ENCODE data around the gene CST7. TPM values are rescaled to one million over a fixed set of nuclear protein-coding genes. Genes with fewer than 3 reads are reported as not detected.

The CST7 gene
- total and polyA plus RNA-seq, 2 of the 13 experiments (the other 11 are each of a cell fraction or from before 2014, with no cell fraction given): not detected

DNA sequence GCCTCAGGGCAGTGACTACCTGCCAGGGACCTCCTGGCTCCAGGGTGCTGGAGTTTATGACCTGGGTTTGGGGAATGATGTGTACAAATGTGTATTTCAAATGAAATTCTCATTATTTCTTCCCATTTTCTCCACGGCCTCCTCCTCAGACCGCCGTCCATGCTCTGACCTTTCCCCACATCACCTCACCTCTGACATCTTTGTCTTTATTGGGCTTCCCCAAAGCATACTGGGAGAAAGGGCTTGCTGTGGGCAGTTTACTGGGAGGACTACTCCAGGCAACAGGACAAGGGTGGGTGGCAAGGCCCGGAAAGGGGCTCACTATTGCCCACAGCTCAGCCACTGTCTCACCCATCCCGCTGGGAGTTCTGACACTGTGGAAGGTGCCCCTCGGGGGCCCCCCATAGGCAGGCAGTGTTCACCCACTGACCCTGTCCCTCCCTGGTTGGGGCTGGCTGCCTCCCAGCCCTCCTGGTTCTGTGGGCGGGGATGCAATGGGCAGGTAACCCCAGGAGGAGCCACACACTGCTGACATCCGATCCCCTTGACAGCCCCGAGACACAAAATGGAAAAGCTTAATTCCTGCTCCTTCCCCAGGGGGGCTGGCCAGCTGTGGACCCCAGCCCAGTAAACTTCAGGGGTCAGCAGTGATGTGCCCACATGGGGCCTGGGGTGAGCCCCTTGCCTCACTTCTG is 39.8 kb upstream of the CST7 start:
- no peak for FAIRE-seq
- peaks cover 12% of the 10 kb centered on the region for H3K9me3 ChIP-seq (ENCODE audit: low read length)
- peaks cover 7 to 27% of the 10 kb centered on the region in 2 experiments; a peak in 4 of 5 replicates for H3K27me3 ChIP-seq (ENCODE audit: control insufficient read depth in 1 of 2, insufficient read depth in 2 of 2, low read length in 2 of 2)
- H3K79me2 ChIP-seq (ENCODE audit: insufficient read depth, low read length): no peaks in the 10 kb centered on the region
- ATAC-seq: no peak
- H3K4me1 ChIP-seq (ENCODE audit: insufficient read depth, low read length): no peaks in the 10 kb centered on the region
- H4K20me1 ChIP-seq (ENCODE audit: insufficient read depth, low read length): no peaks in the 10 kb centered on the region
- no peak for DNase-seq (ENCODE audit: low spot score)
- no peak overlapping the region for H3K9ac ChIP-seq (ENCODE audit: insufficient read depth, low read depth, low read length)
- WGBS (ENCODE audit: low lambda C conversion rate): 28% methylated on average over 9 of the region's 9 CpGs
- H3K36me3 ChIP-seq (replicated peaks in 1 of 2; ENCODE audit: control insufficient read depth in 1 of 2, insufficient read depth in 2 of 2, low read length in 2 of 2): no peaks in the 10 kb centered on the region
- H2AFZ ChIP-seq (ENCODE audit: low read length): no peak overlapping the region
- in situ Hi-C loops (cut with HindIII; ENCODE audit: extremely low pct_ligation_motif_present, low pct_unique_long_range_greater_than_20kb): loop anchor here (25.0 kb wide), 2 partner anchors 622 to 972 kb away; no protein-coding TSS in a partner anchor
- ChIA-PET POLR2A (no interaction called here), CTCF (ENCODE audit: low intra/inter-chr PET ratio, low total read pairs) (no interaction called here)
- BruUV-seq (replicated peaks): no TSS peak
- TF ChIP-seq MXI1 (IDR thresholded peaks at IDR 0.05; ENCODE audit: borderline replicate concordance, low read depth, low read length): 0 out of 3 replicates have a peak, but pooled peaks have one; percentile 19
- no peak for TF ChIP-seq ZNF280B (CRISPR knock-in tag; IDR thresholded peaks at IDR 0.05; ENCODE audit: borderline replicate concordance)
- H3K27ac ChIP-seq (ENCODE audit: extremely low read length, insufficient read depth, low read length): no peak overlapping the region
- intact Hi-C loops (cut with micrococcal nuclease; ENCODE audit: unreplicated experiment): no loop called here
- no peak overlapping the region for H3K4me3 ChIP-seq (replicated peaks in 1 of 3; ENCODE audit: insufficient read depth in 1 of 3, low read depth in 2 of 3, low read length in 3 of 3)
- H3K4me2 ChIP-seq (ENCODE audit: low read depth, low read length): no peak overlapping the region

GRCh38 chr20:24909861-24910260 is 39.2 kb upstream of the CST7 start:
- in situ Hi-C loops (cut with HindIII; ENCODE audit: extremely low pct_ligation_motif_present, low pct_unique_long_range_greater_than_20kb) (loop anchor here (25.0 kb wide), 2 partner anchors 623 to 973 kb away; no protein-coding TSS in a partner anchor), intact Hi-C loops (cut with micrococcal nuclease; ENCODE audit: unreplicated experiment) (no loop called here)
- Histone ChIP-seq H3K4me1 (ENCODE audit: insufficient read depth, low read length) (no peaks in the 10 kb centered on the region), H3K79me2 (ENCODE audit: insufficient read depth, low read length) (no peaks in the 10 kb centered on the region), H3K27me3 (ENCODE audit: control insufficient read depth in 1 of 2, insufficient read depth in 2 of 2, low read length in 2 of 2) (peaks cover 7 to 33% of the 10 kb centered on the region in 2 experiments; a peak in 4 of 5 replicates), H4K20me1 (ENCODE audit: insufficient read depth, low read length) (no peaks in the 10 kb centered on the region), H3K36me3 (replicated peaks in 1 of 2; ENCODE audit: control insufficient read depth in 1 of 2, insufficient read depth in 2 of 2, low read length in 2 of 2) (no peaks in the 10 kb centered on the region), H3K27ac (ENCODE audit: extremely low read length, insufficient read depth, low read length) (no peak overlapping the region), H3K4me2 (ENCODE audit: low read depth, low read length) (no peak overlapping the region), H3K9ac (ENCODE audit: insufficient read depth, low read depth, low read length) (no peak overlapping the region), H3K9me3 (ENCODE audit: low read length) (peaks cover 12% of the 10 kb centered on the region), H3K4me3 (replicated peaks in 1 of 3; ENCODE audit: insufficient read depth in 1 of 3, low read depth in 2 of 3, low read length in 3 of 3) (no peak overlapping the region), H2AFZ (ENCODE audit: low read length) (no peak overlapping the region)
- FAIRE-seq (no peak), DNase-seq (ENCODE audit: low spot score) (no peak), ATAC-seq (no peak)
- 19% methylated on average over 4 of the region's 4 CpGs for WGBS (ENCODE audit: low lambda C conversion rate)
- BruUV-seq (replicated peaks): no TSS peak
- POLR2A ChIA-PET: no interaction called here
- CTCF ChIA-PET (ENCODE audit: low intra/inter-chr PET ratio, low total read pairs): no interaction called here
- no peak for TF ChIP-seq CBX5 (CRISPR knock-in tag; IDR thresholded peaks at IDR 0.05; ENCODE audit: borderline replicate concordance)
- TF ChIP-seq CBFB (CRISPR knock-in tag; IDR thresholded peaks at IDR 0.05): no peak
- no peak for TF ChIP-seq ZHX1 (CRISPR knock-in tag; IDR thresholded peaks at IDR 0.05; ENCODE audit: low read depth)
- TF ChIP-seq SIN3B (IDR thresholded peaks at IDR 0.05; ENCODE audit: low read length): no peak

Data from HepG2 (cell line).